ENCODE measurements around the gene CELF2.
"Not testable (repeated sequence)": the region's sequence is repeated elsewhere in the genome, so short reads cannot be mapped to it uniquely, and the experiment has no call there.

Gene CELF2

DNA sequence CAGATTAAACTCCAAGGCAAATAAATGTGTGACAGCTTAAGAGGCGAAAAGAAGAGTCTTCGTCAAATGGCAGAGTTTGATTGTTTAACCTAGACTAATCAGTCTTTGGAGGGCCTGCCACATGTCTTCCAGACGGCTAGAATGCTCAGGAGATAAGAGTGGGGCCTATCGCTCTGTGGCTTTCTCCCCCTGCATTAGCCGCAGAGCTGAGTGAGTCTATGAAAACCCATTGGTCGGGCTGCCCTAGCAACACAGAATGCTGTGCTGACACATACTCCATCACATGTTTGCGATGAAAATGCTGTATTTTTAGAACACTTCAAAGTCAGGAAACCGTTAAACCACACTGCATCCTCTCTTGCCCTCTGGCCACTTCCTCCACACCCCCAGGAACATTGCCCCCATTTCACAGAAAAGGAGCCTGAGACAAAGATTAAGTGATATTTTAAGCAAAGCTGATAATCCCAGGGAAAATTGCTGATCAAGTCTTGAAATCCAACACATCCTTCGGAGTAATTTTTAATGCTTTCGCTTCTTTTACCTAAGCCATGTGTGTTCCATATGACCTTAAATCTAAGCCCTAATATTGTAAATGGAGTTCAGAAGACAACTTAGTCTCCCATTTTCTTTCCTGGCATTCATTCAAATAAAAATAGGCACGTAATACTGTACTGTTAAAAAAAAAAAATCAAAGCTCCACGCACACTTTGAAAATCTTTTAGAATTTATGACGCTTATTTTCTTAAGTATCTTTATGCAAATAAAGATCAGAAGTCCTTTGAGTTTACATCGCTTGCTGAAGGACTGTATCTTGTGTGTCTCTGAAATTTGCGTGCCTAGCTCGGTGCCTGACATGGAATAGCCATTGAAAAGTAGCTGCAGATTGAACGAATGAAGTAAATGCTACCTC is 161.2 kb downstream of the CELF2 start:
- no peak for DNase-seq

GRCh38 chr10:11179516-11180105 is 161.9 kb downstream of the CELF2 start:
- no peak for DNase-seq

DNA sequence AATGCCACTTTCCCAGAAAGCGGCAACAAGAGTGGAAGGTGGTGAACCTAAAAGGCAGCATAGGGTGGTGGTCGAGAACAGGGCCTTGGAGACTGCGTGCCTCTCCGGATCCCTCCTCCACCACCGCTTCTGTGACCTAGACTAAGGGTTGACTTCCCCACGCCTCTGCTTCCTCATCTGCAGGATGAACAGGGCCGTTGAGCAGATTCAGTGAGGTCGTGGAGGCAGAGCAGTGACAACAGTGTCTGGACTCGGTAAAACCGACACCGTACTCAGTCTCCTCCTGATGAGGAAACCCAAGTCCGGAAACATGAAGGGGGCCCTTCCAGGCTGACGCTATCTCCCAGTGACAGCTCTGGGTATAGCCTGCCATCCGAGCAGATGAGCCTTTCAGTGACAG is 162.6 kb downstream of the CELF2 start:
- DNase-seq = no peak

- no peak for DNase-seq
Measured at GRCh38 chr10:11181978-11182377, 164.3 kb downstream of the CELF2 start.

DNA sequence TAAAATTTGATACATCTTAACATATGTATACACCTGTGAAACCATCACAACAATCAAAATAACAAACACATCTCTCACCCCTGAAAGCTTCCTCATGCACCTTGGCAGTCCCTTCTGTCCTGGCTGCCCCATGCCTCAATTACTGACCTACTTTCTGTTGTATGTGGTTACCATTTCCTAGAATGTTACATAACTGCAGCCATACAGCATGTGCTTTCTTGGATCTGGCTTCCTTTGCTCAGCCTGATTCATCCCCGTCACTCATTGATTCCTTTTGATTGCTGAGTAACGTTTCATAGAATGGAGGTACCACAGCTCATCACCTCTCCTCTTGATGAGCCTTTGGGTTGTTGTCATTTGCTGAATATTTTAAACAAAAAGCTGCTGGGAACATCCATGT is 165.3 kb downstream of the CELF2 start:
- DNase-seq = no peak

- DNase-seq = no peak
Measured at GRCh38 chr10:11184093-11184492, 166.4 kb downstream of the CELF2 start.

- DNase-seq = not testable (repeated sequence)
Measured at GRCh38 chr10:11185128-11185665, 167.5 kb downstream of the CELF2 start.

DNA sequence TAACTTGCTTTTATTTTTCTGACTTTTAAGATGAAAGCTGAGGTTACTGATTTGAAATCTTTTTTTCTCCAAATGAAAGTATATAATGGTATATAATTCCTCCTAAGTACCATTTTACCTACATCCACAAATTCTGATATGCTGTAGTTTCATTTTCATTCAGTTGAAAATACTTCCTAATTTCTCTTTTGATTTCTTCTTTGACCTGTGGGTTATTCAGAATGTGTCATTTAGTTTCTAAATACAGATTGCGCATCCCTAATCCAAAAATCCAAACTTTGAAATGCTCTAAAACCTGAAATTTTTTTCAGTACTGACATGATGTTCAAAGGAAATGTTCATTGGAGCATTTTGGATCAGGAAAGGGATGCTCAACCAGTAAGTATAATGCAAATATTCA is 168.7 kb downstream of the CELF2 start:
- no peak for DNase-seq

DNA sequence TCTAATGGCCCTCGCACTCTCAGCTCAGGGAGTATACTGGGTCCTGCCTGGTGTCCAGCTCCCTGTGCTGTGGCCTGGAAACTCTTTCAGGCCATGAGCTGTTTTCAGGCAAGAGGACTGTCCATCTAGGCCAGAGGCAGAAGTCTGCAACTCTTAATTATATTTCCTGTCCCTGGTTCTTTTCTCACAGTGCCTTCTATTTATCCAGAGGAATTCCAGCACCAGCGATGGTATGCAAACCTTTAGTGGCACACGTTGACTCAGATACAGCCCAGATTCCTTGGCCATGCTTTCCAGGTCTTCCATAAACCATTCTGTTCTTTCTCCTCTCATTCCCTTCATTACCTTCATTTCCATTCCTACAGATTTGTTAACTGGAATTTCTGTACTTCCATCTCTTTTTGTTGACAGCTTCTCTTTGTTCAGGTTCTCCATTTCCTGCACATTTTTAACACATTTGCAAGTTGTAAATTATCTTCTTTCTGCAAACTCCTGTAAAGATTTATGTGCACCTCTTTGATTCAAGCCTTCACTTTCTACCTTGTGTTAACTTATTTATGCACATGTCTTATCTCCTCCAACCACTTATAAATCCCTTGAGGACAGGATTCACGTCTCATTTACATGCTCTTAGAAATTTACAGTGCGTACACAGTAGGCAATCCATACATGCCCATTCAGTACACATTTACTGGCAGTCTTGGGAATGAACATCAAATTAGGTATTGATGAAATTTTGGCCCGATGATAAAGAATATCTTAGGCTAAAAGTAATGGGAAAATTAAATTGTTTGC is 172.1 kb downstream of the CELF2 start:
- DNase-seq = no peak

- DNase-seq = no peak
Measured at GRCh38 chr10:11191190-11191589, 173.5 kb downstream of the CELF2 start.

GRCh38 chr10:11191678-11192077 is 174.0 kb downstream of the CELF2 start:
- no peak for DNase-seq

GRCh38 chr10:11192304-11193000 is 174.8 kb downstream of the CELF2 start:
- no peak for DNase-seq

GRCh38 chr10:11193001-11193551 is 175.4 kb downstream of the CELF2 start:
- DNase-seq = no peak

GRCh38 chr10:11194859-11195586 is 177.4 kb downstream of the CELF2 start:
- DNase-seq = no peak

DNA sequence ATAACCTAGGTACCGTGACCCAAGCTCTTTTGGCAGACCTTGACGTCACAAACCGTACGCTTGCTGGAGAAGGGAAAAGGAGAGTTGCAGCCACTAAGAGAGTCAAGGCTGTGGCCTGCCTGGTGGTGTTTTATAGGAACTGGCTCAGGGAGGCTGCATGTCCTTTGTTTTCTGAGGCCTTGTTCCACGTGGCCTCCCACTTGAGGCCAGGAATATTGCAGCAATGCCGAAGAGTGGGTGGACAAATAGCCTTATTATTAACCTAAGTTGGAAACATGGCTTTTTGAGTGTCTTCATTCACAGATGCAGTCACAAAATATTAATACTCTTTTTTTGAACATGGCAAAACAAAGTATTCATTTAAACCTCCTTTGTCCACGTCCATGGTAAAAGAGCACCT is 178.0 kb downstream of the CELF2 start:
- DNase-seq = no peak

DNA sequence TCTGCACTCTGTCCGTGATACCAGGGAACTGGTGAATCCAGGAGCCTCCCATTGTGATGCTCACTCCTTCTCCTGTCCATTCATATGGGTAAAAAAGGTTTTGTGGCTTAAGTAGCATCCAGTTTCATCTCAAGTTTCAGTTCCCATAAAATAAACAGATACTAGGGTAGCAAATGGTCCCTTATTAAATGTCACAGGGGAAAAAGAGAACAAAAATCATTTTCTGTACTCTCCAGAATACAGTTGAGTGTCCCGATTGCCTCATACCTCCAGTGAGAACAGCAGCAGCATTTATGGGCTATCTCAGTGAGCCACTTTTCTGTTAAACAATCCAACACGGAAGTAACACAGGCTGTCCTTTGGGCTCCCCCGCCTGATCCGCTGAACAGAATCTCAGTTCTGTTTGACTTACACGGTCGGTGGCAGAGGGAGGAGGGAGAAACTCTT is 179.6 kb downstream of the CELF2 start:
- DNase-seq = no peak

GRCh38 chr10:11197878-11198277 is 180.2 kb downstream of the CELF2 start:
- DNase-seq = no peak

GRCh38 chr10:11201911-11202310 is 184.2 kb downstream of the CELF2 start:
- DNase-seq = no peak

- DNase-seq = no peak
Measured at GRCh38 chr10:11204351-11204942, 186.8 kb downstream of the CELF2 start.

DNA sequence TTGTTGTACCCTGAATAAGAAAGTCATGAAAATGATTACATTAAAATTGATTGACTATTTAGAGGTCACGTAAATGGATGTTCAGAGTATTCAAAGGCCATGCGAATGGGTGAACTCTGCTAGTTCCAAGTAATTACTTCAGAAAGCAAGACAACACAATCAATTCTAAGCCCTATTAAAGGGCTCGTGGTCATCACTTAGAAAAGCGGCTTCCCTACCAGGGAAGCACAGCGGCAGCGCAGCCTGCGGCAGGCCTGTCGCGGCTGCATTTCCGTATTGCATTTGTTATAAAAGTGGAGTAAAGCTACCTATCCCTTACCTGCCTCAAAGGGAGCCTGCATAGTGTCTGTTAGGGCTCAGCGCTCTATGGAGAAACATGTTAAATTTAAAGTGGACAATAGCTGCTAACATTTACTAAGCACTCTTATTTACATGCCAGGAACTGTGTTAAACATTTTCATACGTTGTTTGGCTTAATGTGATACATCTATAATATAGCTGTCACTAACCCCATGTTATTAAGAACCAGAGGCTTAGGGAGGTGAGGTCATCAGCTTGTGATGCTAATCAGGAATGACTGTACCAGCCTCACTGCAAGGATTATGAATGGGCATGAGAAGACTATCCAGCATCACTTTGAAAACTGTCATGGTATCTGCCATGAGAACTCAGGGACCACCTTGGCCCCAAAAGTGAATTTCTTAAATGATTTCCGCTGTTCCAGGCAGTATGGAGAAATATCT is 187.5 kb downstream of the CELF2 start:
- DNase-seq = no peak

Measured in KG1 (cell line).